Subcutaneous abdominal adipose tissue (tissue), 5 donors: ENCODE measurements around the gene DUT.
A peak's percentile ranks its signal among the peaks of the same experiment; 100 is the strongest.

Experiments
- H3K27ac ChIP-seq: one replicate; pipeline ENCODE4 v1.7.0; 2013; ENCODE audit warnings: low read depth, mild to moderate bottlenecking, inconsistent platforms, low read length, moderate library complexity
- H3K27me3 ChIP-seq, 5 donors: one replicate each; pipeline ENCODE4 v1.7.0; 2013; ENCODE audit warnings: low read length in 5 of 5, inconsistent platforms in 1 of 5; ENCODE audit not compliant: control insufficient read depth in 5 of 5, insufficient read depth in 4 of 5
- H3K36me3 ChIP-seq, 5 donors: one replicate each; pipeline ENCODE4 v1.7.0; 2013; ENCODE audit warnings: low read length in 5 of 5; ENCODE audit not compliant: control insufficient read depth in 5 of 5, insufficient read depth in 5 of 5
- H3K4me1 ChIP-seq, 5 donors: one replicate each; pipeline ENCODE4 v1.7.0; 2013; ENCODE audit warnings: low read length in 5 of 5, mild to moderate bottlenecking in 3 of 5, moderate library complexity in 1 of 5; ENCODE audit not compliant: control insufficient read depth in 5 of 5, insufficient read depth in 5 of 5
- H3K4me3 ChIP-seq, 5 donors: one replicate each; pipeline ENCODE4 v1.7.0; 2013; ENCODE audit warnings: low read length in 5 of 5, low read depth in 1 of 5
- H3K9ac ChIP-seq, 5 donors: one replicate each; pipeline ENCODE4 v1.7.0; 2013; ENCODE audit warnings: low read length in 5 of 5, mild to moderate bottlenecking in 4 of 5, moderate library complexity in 3 of 5
- H3K9me3 ChIP-seq, 5 donors: one replicate each; pipeline ENCODE4 v1.7.0; 2013; ENCODE audit warnings: low read length in 5 of 5; ENCODE audit not compliant: control insufficient read depth in 5 of 5
- donor health status: healthy.
- donor health status: healthy.
- donor health status: healthy.
- donor health status: healthy.
- donor health status: healthy.

The DUT gene

GRCh38 chr15:48343865-48344264 lies 12.6 kb downstream of the DUT start:
- Histone ChIP-seq H3K9ac (no peak overlapping the region), H3K9me3 (no peaks in the 10 kb centered on the region), H3K4me3 (no peak overlapping the region), H3K36me3 (peaks cover 22 to 41% (median 32%) of the 10 kb centered on the region in 5 donors), H3K27me3 (no peaks in the 10 kb centered on the region), H3K4me1 (no peaks in the 10 kb centered on the region), H3K27ac (no peak overlapping the region)

- Histone ChIP-seq H3K4me3 (no peak overlapping the region), H3K27ac (no peak overlapping the region), H3K36me3 (peaks cover 18 to 31% (median 23%) of the 10 kb centered on the region in 5 donors), H3K9me3 (no peaks in the 10 kb centered on the region), H3K4me1 (no peaks in the 10 kb centered on the region), H3K9ac (no peak overlapping the region), H3K27me3 (no peaks in the 10 kb centered on the region)
Observed at GRCh38 chr15:48345516-48345915, 14.3 kb downstream of the DUT start.

DNA sequence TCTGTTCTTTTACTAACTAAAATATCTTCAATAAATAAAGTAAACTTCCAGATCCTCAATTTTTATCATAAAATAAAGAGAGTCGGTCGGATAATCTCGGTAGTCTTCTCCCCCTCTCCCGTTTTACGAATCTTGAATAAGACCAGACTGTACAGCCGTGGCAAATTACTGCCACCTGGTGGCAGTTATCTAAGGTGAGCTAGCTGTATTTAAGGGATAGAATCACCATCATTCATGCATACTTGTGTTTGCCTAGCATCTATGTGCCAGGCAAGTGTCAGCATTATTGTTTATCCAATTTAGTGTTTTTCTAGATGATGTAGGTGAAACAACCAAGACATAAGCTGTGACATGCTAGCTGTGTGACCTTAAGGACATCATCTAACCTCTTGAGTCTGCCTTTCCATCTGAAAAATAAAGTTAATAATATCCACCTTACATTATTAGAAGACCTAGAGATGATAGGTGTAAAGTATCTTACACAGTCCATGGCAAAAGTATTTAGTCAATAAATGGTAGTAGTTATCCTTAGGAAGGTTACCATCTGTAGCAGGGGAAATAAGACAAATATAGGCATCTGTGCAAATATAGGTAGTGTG lies 21.3 kb downstream of the DUT start:
- no peak overlapping the region for H3K27ac ChIP-seq
- H3K9ac ChIP-seq: no peak overlapping the region
- H3K36me3 ChIP-seq: no peaks in the 10 kb centered on the region
- no peak overlapping the region for H3K4me3 ChIP-seq
- no peaks in the 10 kb centered on the region for H3K9me3 ChIP-seq
- no peaks in the 10 kb centered on the region for H3K27me3 ChIP-seq
- peaks cover 0 to 17% (median 12%) of the 10 kb centered on the region in 5 donors for H3K4me1 ChIP-seq

DNA sequence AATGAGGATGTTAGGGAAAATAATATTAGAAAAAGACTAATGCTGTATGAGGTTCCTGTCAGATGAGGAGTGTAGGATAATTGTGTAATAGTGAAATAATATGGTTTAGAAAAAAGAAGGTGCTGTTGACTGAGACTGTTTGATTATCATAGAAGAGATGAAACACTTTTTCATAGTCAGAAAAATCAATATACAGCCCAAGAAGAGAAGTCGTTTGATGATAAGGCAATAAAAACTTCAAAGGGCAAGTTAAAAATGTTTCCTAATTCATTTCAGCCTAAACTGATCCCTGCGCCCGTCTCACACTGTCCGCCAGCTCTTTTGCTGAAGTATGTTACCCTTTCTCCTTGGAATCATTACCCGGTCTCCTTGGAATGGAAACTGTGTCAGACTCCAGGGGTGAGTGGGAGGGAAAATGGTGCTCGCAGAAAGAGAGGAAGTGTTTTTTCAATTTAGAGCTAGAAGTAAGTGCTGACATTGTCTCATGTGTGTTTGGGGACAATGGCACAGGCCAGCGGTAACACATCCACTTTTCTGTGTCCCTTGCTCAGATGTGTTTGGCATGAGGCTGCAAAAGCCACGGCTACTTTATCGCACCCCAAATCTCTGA lies 23.6 kb downstream of the DUT start:
- H3K27me3 ChIP-seq: no peaks in the 10 kb centered on the region
- H3K9ac ChIP-seq: peak overlapping the region in 1 of 5 donors; percentile 5
- peaks cover 0 to 28% (median 20%) of the 10 kb centered on the region in 5 donors for H3K4me1 ChIP-seq
- no peaks in the 10 kb centered on the region for H3K36me3 ChIP-seq
- H3K4me3 ChIP-seq: peak overlapping the region in 2 of 5 donors; percentile 13 to 35
- peak overlapping the region; percentile 14 for H3K27ac ChIP-seq
- no peaks in the 10 kb centered on the region for H3K9me3 ChIP-seq

DNA sequence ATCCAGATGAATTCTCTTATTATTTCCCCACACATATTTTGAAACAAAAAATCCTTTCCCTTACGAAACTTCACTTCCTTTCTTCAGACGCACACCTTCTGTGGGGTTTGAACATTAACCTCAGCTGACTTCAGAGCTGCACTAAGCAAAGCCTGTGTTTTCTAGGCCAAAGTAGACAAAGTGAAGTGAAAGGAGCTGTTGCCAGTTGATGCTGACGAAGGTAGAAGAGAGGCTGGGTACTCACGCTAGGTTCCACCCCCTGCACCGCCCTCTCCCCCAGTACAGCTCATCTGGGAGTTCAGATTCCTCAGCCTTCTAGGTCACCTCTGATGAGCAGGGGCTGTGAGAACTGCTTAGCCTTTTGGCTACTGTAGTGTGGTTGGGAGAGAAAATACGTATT lies 24.1 kb downstream of the DUT start:
- H3K4me3 ChIP-seq: peak overlapping the region in 2 of 5 donors; percentile 13 to 35
- peak overlapping the region; percentile 14 for H3K27ac ChIP-seq
- H3K36me3 ChIP-seq: no peaks in the 10 kb centered on the region
- H3K27me3 ChIP-seq: no peaks in the 10 kb centered on the region
- no peak overlapping the region for H3K9ac ChIP-seq
- H3K9me3 ChIP-seq: no peaks in the 10 kb centered on the region
- H3K4me1 ChIP-seq: peaks cover 0 to 28% (median 20%) of the 10 kb centered on the region in 5 donors

GRCh38 chr15:48358229-48359152 lies 27.3 kb downstream of the DUT start:
- Histone ChIP-seq H3K4me3 (peak overlapping the region in 1 of 5 donors; percentile 25), H3K9ac (peak overlapping the region in 2 of 5 donors; percentile 40 to 47), H3K9me3 (no peaks in the 10 kb centered on the region), H3K4me1 (peaks cover 0 to 31% (median 22%) of the 10 kb centered on the region in 5 donors), H3K36me3 (no peaks in the 10 kb centered on the region), H3K27me3 (no peaks in the 10 kb centered on the region), H3K27ac (peak overlapping the region; percentile 89)

DNA sequence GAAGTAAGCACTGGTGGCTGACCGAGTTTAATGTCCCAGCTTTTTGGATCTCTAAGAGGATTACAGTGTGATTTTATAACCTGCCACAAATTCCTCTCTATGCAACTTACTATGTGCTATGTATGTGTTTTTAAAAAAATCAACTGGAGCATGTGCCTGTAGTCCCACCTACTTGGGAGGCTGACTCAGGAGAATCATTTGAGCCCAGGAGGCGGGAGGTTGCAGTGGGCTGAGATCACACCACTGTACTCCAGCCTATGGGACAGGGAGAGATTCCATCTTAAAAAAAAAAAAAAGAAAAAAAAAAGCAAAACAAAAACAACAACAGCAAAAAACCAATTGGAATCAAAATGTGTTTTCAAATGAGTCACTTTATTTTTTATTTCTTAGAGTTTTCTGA lies 29.6 kb downstream of the DUT start:
- Histone ChIP-seq H3K4me3 (no peak overlapping the region), H3K4me1 (peaks cover 0 to 19% (median 15%) of the 10 kb centered on the region in 5 donors), H3K27me3 (no peaks in the 10 kb centered on the region), H3K36me3 (no peaks in the 10 kb centered on the region), H3K9me3 (no peaks in the 10 kb centered on the region), H3K27ac (no peak overlapping the region), H3K9ac (no peak overlapping the region)

DNA sequence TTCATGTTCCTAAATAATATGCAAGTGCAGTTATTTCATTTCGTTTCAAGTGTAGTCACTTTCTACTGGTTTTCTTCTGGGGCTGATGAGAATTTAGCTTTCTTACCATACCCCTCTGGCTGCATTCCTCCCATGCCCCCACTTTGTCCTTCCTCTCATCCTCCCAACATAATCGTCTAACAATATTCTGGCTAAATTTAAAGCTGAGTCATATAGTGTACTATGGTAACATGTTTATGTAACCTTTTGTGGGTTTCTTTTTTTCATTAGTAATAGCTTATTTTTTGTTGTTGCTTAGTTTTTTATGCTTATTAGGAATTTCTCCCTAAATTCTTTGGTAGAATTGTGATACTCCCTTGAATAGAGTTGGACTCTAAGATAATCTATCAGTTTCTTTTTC lies 30.5 kb downstream of the DUT start:
- no peaks in the 10 kb centered on the region for H3K36me3 ChIP-seq
- no peaks in the 10 kb centered on the region for H3K27me3 ChIP-seq
- H3K9me3 ChIP-seq: no peaks in the 10 kb centered on the region
- no peak overlapping the region for H3K9ac ChIP-seq
- no peak overlapping the region for H3K27ac ChIP-seq
- H3K4me1 ChIP-seq: peaks cover 2 to 23% (median 15%) of the 10 kb centered on the region in 5 donors
- no peak overlapping the region for H3K4me3 ChIP-seq

DNA sequence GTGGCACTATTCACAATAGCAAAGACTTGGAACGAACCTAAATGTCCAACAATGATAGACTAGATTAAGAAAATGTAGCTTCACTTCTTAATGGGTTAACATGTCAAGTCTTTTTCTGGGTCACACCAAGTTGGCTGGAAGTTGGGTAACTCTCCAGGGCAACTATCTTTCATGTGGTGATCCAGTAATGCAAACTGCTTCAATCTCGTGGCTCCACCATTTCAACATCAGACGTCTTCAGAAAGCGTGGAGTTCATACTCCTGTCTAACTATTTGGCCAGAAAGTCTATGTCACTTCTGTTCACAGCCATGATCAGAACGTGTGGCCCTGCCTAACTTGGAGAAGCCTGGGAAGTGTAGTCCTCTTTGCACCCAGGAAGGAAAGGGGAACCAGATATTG lies 32.2 kb downstream of the DUT start:
- H3K9me3 ChIP-seq: no peaks in the 10 kb centered on the region
- H3K36me3 ChIP-seq: no peaks in the 10 kb centered on the region
- peaks cover 2 to 24% (median 14%) of the 10 kb centered on the region in 5 donors for H3K4me1 ChIP-seq
- H3K9ac ChIP-seq: no peak overlapping the region
- H3K27me3 ChIP-seq: no peaks in the 10 kb centered on the region
- no peak overlapping the region for H3K27ac ChIP-seq
- no peak overlapping the region for H3K4me3 ChIP-seq

- no peak overlapping the region for H3K9ac ChIP-seq
- H3K4me3 ChIP-seq: no peak overlapping the region
- H3K9me3 ChIP-seq: no peaks in the 10 kb centered on the region
- H3K27me3 ChIP-seq: no peaks in the 10 kb centered on the region
- H3K4me1 ChIP-seq: peaks cover 0 to 16% (median 6%) of the 10 kb centered on the region in 5 donors
- H3K36me3 ChIP-seq: no peaks in the 10 kb centered on the region
- no peak overlapping the region for H3K27ac ChIP-seq
Observed at GRCh38 chr15:48365575-48365974, 34.3 kb downstream of the DUT start.
